GM06990 (cell line): ENCODE measurements around the gene TBC1D10A.

ENCODE experiments used
- DNase-seq: peaks from one replicate; pipeline ENCODE4 v3.0.0-alpha.2; 2011; ENCODE audit not compliant: insufficient read length; ENCODE audit errors: extremely low read depth
- H3K27me3 ChIP-seq: replicated peaks from 2 replicates; pipeline ENCODE4 v1.6.0; 2011; ENCODE audit warnings: low read length; ENCODE audit not compliant: control insufficient read depth, insufficient read depth
- H3K36me3 ChIP-seq: 2 replicates; pipeline ENCODE4 v1.5.1; 2011; ENCODE audit warnings: low read length; ENCODE audit not compliant: control insufficient read depth, insufficient read depth
- H3K4me3 ChIP-seq: replicated peaks from 2 replicates; pipeline ENCODE4 v1.5.1; 2011; ENCODE audit warnings: low read depth, mild to moderate bottlenecking, control low read depth, low read length
- TF ChIP-seq, protein P1 (sequence below): IDR thresholded peaks from 2 replicates; pipeline ENCODE4 v1.5.1; 2011; ENCODE audit warnings: low read length, control low read depth, mild to moderate bottlenecking, inconsistent platforms; ENCODE audit not compliant: insufficient read depth, poor library complexity, severe bottlenecking

TBC1D10A gene

DNA sequence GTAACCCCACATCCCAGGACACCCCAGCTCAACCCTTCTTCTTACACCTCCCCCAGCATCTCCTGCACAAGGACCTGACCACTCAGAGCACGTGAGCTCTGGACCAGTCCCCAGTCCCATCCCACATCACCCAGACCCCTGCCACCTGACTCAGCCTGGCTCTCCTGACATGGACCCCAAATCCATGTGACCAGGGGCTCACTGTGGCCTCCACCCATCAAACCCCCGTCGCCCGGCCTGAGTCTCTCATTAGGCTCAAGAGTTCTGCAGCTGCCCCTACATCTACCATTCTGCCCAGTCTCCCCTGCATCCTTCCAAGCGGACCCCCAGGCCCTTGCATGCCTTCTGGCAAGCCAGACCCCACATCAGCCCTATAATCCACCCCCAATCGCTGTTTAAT is 78.3 kb downstream of the TBC1D10A start:
- Histone ChIP-seq H3K36me3 (no peaks in the 10 kb centered on the region), H3K27me3 (no peaks in the 10 kb centered on the region), H3K4me3 (no peak overlapping the region)
- TF ChIP-seq, protein P1, sequence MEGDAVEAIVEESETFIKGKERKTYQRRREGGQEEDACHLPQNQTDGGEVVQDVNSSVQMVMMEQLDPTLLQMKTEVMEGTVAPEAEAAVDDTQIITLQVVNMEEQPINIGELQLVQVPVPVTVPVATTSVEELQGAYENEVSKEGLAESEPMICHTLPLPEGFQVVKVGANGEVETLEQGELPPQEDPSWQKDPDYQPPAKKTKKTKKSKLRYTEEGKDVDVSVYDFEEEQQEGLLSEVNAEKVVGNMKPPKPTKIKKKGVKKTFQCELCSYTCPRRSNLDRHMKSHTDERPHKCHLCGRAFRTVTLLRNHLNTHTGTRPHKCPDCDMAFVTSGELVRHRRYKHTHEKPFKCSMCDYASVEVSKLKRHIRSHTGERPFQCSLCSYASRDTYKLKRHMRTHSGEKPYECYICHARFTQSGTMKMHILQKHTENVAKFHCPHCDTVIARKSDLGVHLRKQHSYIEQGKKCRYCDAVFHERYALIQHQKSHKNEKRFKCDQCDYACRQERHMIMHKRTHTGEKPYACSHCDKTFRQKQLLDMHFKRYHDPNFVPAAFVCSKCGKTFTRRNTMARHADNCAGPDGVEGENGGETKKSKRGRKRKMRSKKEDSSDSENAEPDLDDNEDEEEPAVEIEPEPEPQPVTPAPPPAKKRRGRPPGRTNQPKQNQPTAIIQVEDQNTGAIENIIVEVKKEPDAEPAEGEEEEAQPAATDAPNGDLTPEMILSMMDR = no peak
- no peak for DNase-seq

DNA sequence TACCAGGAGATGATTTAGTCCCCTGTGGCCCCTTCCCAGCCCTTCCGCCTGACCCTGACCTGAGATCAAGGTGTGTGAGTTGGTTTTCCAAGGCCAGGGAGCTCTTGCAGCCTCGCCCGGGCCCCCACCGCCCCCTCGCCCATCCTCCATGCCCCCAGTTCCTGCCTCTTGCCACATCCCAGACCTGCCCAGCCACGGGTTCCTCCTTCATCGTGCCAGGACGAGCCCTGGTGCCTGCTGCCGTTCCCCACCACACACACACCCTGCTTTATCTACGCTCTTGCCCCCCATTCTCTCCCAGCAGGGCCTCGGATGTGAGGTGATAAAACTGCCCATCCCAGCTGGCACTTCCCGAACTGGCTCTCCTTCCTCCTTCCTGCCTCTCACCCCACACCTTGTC is 78.8 kb downstream of the TBC1D10A start:
- TF ChIP-seq, protein P1 = no peak
- DNase-seq = no peak

DNA sequence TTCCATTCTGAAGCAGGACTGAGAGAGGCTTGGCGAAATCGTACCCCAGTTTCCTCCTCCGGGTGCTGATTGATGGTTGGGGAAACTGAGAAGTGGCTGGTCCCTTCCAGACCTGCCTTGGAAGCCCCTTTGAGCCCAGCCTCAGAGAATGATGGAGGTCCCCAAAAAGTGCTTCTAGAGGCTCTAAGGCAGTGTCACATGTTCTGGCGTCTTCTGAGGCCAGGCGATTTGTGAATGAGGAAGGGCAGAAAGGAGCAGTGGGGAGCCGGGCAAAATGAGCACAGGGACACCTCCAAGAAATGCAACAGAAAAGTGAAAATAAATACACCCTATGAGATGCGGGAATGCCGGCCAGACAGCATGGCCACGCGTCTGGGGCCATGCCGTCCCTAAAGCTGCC is 79.2 kb downstream of the TBC1D10A start:
- H3K36me3 ChIP-seq = peaks cover 1% of the 10 kb centered on the region; the same call in 1 of the 2 replicates
- H3K4me3 ChIP-seq = no peak overlapping the region
- no peaks in the 10 kb centered on the region for H3K27me3 ChIP-seq
- TF ChIP-seq, protein P1 = no peak
- DNase-seq = no peak

More for the DNA sequence above, 78.8 kb downstream of the TBC1D10A start:
- Histone ChIP-seq H3K4me3 (no peak overlapping the region), H3K36me3 (no peaks in the 10 kb centered on the region), H3K27me3 (no peaks in the 10 kb centered on the region)

DNA sequence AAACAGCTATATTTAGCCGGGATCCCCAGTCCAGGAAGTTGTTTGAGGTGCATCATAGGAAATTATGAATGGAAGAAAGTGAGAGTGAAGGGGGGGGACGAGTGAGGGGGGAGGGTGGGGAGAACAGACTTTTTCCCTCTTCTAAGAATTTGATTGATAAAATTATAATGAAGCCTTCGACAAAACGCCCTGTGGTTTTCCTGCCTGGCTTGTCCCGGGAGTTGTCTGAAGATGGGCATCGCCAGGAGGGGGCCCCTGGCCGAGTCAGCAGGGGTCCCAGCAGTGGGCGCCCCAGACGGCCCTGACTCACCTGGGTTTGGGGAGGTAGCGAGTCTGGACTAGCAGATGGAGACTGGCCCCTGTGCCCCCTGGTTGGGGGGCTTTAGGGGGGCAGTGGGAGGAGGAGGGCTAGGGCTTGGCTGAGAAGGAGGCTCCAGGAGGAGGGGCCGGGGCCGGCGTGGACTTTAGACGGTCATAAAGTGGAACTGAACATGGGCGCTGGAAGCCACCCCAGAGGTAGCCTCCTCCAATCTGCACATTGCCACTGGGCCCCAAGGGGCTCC is 79.8 kb downstream of the TBC1D10A start:
- TF ChIP-seq, protein P1 = no peak
- Histone ChIP-seq H3K36me3 (peaks cover 1% of the 10 kb centered on the region; the same call in 1 of the 2 replicates), H3K27me3 (no peaks in the 10 kb centered on the region), H3K4me3 (peak overlapping the region; percentile 63)
- no peak for DNase-seq

DNA sequence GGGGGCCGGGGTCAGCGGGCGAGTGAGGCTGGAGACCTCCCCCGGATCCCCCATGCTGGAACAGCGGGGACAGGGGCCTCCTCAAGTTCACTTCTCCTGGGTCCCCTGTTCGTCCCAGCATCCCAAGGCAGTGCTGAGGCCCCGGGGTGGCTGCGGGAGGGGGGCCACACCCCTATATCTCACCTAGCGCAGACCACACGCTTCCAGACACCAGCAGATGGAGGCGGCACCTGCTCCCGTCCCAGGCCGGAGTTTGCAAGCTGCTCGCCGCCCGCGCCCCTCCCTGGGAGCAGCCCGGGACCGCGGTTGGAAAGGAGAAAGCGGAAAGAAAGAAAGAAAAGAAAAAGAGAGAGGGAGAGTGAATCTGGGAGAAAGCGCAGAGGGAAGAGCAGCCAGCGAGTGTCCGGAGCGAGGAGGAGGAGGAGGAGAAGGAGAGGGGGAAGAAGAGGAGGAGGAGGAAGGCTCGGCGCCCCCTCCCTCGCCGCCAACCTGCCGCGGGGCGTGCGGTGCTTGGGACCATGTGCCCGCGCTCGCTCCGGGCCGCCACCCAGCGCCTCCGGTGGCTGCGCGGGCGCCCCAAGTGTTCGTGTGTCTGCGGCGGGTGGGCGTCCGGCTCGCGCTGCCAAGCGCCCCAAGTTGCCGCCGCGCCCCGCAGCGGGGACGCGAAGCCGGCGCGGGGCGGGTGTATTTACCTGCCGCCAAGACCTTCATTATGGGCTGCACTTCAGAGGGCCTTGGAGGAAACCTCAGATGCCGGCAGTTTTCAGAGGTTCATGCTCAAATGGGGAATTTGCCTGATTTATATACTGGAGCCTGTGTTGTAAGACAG is 80.5 kb downstream of the TBC1D10A start, which contains the start of gene LIF:
LIF (minus strand) TSS at position 775 of the 829 bp plus-strand sequence; CDS start at position 711, 64 bp downstream.
- TF ChIP-seq, protein P1 = no peak
- Histone ChIP-seq H3K27me3 (no peaks in the 10 kb centered on the region), H3K4me3 (peak within 1 kb of the TSS; percentile 63), H3K36me3 (peaks cover 1% of the 10 kb centered on the region; the same call in 1 of the 2 replicates)
- no peak for DNase-seq
